Stimulated activated CD4-positive, alpha-beta T cell treated with anti-CD3 and anti-CD28 coated beads, Interleukin-1b, Interleukin-23, amount 100 ng/mL, for 24 hours (primary cell): ENCODE results near the gene SLC12A7.

Experiments
- DNase-seq, 4 experiments: peaks; one replicate each; pipeline ENCODE4 v3.0.0-alpha.2; 2020; ENCODE audit warnings: low read depth in 4 of 4, low spot score in 1 of 4

The SLC12A7 gene

DNA sequence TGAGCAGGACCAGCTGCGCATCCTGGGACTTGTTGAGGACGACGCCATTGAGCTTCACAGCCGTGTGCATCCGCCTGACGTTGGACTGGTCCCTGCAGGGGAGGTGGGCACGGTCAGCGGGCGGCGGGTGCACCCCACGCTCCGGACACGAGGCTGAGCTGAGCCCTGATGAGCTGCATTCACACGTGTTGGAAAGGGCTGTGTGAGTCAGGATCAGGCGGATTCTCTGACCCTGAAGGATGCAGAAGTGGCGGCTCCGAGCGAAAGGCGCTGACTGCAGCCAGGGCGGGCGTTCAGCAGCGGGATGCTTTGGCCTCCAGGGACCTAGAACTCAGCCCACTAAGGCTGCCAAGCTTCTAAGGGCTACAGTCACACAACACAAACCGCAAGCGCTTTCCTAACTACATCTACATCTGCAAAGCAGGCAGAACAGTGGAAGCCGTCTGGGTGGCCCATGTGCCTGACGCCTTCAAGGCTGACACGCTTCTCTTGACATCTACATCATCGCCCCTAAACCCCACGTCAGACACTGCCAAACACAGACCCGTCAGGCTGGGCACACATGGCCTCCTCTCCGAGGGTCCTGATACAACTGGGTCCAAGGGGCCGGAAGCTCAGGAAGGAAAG is 58.4 kb downstream of the SLC12A7 start:
- DNase-seq, result no peak

DNA sequence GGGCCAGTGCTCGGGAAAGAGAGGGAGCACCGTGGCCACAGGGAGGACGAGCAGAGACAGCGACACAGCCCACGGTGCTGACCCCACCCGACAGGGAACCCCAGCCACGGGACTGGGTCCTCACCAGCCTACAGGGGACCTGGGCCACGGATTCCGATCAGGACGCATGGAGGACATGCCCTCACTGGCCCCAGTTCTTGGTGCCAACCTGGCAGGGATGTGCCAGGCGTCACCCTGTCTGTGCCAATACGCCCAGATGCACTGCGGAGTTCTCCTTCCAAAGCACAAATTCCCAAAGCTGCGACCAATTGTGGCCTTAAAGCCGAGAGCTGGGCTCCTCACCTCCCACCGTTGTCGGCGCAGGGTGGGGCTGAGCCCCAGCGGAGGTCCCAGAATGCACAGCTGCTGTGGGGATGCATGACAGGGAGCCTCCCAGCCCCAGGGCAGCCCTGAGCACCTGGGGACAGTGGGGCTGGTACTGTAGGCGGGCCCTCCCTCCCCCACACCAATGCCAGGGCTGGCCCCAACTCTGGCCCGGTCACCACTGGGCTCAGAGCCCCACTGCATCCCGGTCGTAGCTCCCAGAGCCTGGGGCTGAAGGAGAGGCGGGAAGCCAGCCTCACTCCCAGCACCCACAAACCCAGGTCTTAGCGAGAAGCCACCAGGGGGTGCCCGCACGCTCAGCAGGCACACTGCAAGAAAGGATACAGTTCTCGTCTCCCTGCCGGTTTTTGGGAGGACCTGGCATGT is 59.0 kb downstream of the SLC12A7 start:
- no peak for DNase-seq

DNA sequence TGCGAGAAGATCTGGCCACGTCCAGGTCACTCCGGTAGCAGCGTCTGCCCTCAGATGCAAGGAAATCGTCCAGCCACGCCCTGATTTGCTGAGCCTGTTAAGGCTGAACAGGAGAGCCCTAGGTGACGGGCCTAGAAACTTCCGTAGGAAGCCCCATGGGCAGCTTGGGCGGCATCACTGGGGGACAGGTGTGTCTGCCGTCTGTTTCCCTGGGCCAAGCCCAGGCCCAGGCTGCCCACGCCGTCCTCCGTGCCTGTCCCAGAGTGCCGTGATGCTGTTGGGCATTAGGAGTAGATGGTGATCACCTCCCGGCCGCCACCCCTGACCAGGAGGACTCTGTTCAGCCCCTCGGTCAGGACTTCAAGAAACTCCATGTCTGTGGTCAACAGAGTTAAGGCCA is 59.8 kb downstream of the SLC12A7 start:
- no peak for DNase-seq

DNA sequence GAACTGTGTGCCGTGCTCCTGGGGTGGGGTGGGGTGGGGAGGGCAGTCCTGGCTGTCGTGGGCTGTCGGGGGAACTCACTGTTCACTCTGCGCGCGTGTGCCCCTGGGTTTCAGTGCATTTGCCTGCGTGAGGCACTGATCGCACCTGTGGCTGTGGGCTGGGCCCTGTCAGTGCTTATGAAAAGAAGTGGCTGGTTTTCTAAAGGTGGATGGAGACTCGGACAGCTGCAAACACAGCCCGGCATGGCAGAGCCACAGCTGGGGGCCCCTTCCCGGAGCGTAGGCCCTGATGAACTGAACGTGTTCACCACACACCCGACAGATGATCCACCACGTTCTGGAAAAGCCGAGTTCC is 60.5 kb downstream of the SLC12A7 start:
- no peak for DNase-seq

DNA sequence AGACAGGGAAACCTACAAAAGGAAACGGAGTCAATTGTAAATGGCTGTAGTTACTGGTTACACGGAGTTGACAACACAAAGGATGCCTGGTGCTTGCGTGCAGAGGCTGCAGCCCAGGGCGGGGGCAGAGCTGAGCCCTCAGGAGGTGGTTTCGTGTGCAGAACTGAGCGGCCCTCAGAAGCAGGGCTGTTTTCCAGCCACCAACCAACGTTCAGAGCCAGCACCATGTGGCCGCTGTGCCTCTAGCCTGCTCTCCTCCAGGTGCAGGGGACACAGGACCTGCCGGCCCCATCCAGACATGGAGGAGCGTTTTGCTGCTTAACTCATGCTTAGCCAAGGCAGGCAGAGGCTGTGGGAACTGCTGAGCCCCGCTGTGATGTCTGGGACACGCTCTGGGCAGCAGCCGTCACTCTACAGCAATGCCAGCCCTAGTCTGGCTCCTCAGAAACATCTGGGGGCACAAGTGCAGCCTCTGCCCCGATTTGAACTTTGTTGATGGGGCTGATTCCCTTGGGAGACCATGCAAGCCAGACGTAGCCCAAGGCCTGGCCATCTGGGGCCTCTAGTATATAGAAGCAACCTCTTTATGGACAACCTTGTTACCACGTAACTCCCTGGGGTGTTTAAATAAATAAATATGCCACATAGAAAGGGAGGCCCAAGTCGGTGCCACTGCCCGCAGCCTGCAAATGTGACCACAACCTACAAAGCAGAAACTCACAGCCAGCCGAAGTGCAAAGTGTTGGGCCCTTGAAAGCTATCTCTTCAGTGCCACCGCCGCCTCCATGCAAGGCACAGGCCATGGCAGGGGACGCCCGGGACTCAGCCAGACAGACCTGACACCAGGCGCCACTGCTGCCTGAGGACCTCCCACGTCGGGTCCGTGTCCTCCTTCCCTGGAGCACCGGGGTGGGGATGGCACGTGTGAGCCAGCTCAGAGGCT is 61.2 kb downstream of the SLC12A7 start:
- DNase-seq, result no peak

DNA sequence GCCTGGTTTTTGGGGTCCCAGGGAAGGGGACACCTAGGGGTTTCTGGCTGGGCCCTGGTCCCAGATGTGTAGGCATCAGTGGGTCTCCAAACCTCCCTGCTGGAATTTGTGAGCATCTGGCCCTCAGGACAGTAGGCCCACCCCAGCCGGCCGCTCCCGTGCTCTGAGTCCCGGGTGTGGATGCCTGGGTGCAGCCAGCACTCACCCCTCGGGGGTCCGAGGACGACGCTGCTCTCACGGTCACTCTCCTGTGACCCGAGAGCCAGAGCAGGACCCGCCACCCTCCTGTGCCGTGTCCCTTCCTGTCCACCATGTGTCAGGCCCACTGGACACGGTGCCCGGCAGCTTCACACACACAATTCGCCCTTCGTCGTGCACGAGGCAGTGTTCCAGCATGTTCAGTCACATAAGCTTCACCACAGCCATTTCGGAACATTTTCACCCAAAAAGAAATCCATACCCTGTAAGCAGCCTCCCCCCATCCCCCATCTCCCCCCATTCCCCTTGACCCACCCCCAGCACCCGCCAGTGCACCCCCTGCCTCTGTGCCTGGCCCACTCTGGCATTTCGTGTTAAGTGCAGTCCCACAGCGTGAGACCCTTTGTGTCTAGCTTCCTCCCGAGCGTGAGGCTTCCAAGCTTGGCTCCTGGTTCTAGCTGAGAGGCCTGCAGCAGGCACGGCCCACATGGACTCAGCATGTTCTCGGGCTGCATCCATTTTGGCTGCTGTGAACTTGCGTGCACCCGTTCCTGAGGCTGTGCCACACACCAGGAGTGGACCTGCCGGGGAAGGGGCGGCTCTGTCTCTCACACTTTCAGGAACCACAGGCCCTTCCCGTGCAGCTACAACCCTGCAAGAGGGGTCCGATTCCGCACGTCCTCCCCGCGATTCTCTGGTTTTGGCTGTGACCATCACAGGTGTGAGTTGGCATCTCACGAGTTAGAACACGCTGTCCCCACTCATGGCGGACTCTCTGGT is 62.7 kb downstream of the SLC12A7 start:
- DNase-seq, result no peak

DNA sequence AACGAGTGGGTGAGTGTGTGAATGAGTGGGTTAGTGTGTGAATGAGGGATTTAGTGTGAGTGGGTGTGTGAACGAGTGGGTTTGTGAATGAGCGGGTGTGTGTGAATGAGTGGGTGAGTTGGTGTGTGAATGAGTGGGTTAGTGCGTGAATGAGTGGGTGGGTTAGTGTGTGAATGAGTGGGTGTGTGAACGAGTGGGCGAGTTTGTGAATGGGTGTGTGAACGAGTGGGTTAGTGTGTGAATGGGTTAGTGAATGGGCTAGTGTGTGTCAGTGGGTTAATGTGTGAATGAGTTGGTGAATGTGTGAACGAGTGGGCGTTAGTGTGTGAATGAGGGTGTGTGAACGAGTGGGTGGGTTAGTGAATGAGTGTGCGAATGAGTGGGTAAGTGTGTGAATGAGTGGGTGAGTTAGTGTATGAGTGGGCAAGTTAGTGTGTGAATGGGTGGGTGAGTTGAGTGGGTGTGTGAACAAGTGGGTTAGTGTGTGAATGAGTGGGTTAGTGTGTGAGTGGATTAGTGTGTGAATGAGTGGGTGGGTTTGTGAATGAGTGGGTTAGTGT is 63.6 kb downstream of the SLC12A7 start:
- DNase-seq, result no peak

DNA sequence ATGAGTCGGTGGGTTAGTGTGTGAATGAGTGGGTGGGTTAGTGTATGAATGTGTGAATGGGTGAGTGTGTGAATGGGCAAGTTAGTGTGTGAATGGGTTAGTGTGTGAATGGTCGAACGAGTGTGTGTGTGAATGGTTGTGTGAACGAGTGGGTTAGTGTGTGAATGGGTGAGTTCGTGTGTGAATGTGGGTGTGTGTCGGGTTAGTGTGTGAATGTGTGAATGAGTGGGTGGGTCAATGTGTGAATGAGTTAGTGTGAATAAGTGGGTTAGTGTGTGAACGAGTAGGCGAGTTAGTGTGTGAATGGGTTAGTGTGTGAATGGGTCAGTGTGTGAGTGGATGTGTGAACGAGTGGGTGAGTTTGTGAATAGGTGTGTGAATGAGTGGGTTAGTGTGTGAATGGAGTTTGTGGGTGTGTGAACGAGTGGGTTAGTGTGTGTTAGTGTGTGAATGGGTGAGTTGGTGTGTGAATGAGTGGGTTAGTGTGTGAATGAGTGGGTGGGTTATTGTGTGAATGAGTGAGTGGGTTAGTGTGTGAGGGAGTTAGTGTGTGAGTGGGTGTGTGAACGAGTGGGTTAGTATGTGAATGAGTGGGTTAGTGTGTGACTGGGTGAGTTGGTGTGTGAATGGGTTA is 64.4 kb downstream of the SLC12A7 start:
- DNase-seq, result no peak

DNA sequence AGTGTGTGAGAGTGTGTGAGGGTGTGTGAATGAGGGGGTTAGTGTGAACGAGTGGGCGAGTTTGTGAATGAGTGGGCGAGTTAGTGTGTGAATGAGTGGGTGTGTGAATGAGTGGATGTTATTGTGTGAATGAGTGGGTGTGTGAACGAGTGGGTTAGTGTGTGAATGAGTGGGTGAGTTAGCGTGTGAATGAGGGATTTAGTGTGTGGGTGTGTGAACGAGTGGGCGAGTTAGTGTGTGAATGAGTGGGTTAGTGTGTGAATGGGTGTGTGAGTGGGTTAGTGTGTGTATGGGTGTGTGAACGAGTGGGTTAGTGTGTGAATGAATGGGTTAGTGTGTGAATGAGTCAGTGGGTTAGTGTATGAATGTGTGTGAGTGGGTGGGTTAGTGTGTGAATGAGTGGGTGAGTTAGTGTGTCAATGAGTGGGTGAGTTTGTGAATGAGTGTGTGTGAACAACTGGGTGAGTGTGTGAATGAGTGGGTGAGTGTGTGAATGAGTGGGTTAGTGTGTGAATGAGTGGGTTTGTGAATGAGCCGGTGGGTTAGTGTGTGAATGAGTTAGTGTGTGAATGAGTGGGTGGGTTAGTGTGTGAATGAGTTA is 65.8 kb downstream of the SLC12A7 start:
- no peak for DNase-seq

DNA sequence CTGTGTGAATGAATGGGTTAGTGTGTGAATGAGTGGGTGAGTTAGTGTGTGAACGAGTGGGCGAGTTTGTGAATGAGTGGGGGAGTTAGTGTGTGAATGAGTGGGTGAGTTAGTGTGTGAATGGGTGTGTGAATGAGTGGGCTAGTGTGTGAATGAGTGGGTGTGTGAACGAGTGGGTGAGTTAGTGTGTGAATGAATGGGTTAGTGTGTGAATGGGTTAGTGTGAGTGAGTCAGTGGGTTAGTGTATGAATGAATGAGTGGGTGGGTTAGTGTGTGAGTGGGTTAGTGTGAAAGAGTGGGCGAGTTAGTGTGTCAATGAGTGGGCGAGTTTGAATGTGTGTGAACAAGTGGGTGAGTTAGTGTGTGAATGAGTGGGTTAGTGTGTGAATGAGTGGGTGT is 67.7 kb downstream of the SLC12A7 start:
- no peak for DNase-seq

DNA sequence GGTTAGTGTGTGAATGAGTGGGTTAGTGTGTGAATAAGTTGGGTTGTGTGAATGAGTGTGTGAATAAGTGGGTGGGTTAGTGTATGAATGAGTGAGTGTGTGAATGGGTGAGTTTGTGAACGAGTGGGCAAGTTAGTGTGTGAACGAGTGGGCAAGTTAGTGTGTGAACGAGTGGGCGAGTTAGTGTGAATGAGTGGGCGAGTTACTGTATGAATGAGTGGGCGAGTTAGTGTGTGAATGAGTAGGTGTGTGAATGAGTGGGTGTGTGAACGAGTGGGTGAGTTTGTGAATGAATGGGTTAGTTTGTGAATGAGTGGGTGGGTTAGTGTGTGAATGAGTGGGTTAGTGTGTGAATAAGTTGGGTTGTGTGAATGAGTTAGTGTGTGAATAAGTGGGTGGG is 68.5 kb downstream of the SLC12A7 start:
- DNase-seq, result no peak

DNA sequence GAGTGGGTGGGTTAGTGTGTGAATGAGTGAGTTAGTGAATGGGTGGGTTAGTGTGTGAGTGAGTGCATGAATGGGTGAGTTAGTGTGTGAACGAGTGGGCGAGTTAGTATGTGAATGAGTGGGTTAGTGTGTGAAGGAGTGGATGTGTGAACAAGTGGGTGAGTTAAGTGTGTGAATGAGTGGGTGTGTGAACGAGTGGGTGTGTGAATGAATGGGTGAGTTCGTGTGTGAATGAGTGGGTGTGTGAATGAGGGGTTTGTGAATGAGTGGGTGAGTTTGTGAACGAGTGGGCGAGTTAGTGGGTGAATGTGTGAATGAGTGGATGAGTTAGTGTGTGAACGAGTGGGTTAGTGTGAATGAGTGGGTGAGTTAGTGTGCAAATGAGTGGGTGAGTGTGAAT is 69.2 kb downstream of the SLC12A7 start:
- no peak for DNase-seq

DNA sequence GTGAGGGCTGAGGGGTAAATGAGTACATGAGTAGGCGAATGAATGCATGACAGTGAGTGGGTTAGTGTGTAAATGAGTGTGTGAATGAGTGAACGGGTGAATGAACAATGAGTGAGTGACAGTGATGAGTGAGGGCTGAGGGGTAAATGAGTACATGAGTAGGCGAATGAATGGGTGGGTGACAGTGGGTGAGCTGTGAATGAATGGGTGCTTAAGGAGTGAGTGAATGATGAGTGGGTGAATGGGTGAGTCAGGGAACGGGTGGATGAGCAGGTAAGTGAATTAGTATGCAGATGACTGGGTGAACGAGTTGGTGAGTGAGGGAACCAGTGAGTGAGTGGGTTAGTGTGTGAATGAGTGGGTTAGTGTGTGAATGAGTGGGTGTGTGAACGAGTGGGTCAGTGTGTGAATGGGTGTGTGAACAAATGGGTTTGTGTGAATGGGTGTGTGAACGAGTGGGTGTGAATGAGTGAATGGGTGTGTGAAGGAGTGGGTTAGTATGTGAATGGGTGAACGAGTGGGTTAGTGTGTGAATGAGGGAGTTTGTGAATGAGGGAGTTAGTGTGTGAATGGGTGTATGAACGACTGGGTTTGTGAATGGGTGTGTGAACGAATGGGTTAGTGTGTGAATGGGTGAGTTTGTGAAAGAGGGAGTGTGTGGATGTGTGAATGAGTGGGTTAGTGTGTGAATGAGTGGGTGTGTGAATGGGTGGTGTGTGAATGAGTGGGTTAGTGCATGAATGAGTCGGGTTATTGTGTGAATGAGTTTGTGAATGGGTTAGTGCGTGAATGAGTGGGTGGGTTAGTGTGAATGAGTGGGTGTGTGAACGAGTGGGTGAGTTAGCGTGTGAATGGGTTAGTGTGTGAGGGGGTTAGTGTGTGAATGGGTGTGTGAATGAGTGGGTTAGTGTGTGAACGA is 70.4 kb downstream of the SLC12A7 start:
- DNase-seq, result no peak

DNA sequence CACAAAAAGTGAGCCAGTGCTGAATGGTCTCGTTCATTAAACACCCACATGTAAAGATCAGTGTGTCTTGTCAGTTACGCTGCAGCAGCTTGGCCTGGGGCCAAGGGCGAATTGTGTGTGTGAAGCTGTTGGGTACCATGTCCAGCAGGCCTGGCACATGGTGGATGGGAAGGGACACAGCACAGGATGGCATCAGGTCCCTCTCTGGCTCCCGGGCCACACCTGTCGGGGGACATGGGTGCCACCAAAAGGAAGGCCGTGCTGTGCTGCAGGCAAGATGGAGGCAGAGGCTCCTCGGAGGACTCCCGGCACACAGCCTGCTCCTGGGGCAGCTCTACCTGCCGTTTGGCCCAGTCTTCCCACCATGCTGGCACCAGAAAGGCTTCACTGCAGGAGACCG is 71.3 kb downstream of the SLC12A7 start:
- no peak for DNase-seq

DNA sequence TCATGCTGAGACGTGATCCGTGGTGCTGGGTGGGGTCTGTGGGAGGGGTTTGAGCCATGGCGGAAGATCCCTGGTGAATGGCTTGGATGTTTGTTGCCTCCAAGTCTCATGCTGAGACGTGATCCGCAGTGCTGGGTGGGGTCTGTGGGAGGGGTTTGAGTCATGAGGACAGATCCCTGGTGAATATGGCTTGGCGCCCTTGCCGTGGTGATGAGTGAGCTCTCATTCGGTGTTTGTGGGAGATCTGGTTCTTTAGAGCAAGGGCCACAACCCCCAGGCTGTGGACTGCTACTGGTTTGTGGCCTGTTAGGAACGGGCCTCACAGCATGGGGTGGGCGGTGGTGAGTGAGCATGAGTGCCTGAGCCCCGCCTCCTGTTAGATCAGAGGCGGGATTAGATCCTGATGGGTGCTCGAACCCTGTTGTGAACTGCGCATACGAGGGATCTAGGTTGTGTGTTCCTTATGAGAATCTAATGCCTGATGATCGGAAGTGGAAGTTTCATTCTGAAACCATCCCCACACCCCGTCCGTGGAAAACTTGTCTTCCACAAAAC is 72.1 kb downstream of the SLC12A7 start:
- DNase-seq, result no peak

DNA sequence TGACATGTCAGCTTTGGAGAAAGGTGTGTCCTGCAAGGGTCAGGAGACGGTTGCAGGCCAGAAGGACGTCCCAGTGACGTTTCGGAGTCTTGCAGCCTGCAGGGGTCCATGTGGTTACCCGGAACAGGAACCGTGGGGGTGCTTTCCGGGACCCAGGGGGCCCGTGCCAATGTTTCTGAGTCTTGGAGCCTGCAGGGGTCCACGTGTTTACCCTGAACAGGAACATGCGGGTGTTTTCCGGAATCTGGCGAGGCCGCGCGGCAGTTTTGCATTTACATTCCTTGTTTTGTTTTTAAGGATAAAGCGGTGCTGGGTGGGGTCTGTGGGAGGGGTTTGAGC is 72.7 kb downstream of the SLC12A7 start:
- DNase-seq, result no peak

DNA sequence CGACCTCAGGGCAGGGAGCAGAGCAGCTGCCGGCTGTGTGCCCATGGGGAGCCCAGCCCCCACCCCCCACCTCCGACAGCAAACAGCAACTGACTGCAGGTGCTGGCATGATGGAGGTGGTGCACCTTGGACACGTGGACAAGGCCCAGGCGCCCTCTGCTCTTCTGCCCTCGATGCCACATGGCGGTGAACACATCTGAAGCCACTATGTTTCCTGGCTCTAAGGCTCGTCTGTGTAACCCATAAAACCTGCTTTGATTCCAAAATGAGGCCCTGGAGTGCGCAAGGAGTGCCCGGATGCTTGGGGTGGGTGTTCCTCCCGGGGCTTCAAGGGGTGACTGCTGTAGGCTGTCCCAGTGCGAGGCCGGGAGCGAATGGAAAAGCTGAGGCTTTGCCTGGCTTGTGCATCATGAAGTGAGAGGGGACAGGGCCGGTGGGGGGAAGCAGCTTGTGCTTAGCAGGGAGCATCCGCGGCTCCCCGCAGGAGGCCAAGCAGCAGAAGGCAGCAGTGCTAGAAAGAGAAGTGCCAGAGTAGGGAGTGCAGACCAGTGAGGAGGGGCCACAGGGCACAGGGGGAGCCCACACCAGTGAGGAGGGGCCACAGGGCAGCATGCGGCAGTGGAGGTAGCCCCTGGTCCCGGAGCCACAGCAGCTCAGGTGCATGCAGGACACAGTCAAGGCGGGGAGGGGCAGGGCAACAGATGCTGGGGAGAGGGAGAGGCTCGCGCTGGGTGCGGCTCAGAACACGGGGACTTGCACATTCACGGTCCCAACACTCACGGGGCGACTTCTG is 73.2 kb downstream of the SLC12A7 start:
- no peak for DNase-seq
